Upper lobe of left lung (tissue), 4 donors: Measurements from ENCODE around the gene TOGARAM1.

ENCODE experiments used
- POLR2A ChIP-seq, 4 donors: fragments of 450-650 bp; IDR thresholded peaks; one replicate each; pipeline ENCODE4 v1.5.1; 2016 to 2017; ENCODE audit warnings: antibody characterized with exemption in 4 of 4, mild to moderate bottlenecking in 2 of 4
- POLR2AphosphoS5 ChIP-seq, 2 donors: sonication (generic); formaldehyde crosslinking; IDR thresholded peaks; one replicate each; pipeline ENCODE4 v1.5.1; 2017; ENCODE audit warnings: antibody characterized with exemption in 2 of 2
- TF ChIP-seq, protein P1 (sequence below), 6 experiments: fragments of 450-650 bp in 4 of 6; fragments of 200-600 bp in 2 of 6; sonication (generic) in 2 of 6; IDR thresholded peaks; one replicate each; pipeline ENCODE4 v1.5.1; 2016 to 2019; ENCODE audit warnings: antibody characterized with exemption in 6 of 6

DNA sequence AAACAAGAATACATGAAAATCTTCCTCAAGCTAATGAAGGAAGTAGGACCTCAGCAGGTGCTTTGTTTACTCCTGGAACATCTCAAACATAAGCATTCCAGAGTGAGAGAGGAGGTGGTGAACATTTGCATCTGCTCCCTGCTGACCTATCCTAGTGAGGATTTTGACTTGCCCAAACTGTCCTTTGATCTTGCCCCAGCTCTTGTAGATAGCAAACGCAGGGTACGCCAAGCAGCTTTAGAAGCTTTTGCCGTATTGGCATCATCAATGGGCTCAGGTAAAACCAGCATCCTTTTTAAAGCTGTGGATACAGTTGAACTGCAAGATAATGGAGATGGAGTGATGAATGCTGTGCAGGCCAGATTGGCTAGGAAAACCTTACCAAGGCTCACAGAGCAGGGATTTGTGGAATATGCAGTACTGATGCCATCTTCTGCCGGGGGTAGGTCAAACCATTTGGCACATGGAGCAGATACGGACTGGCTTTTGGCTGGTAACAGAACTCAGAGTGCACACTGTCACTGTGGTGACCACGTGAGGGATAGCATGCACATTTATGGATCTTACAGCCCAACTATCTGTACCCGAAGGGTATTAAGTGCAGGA, 1.9 kb downstream of the TOGARAM1 start:
- TF ChIP-seq, protein P1, sequence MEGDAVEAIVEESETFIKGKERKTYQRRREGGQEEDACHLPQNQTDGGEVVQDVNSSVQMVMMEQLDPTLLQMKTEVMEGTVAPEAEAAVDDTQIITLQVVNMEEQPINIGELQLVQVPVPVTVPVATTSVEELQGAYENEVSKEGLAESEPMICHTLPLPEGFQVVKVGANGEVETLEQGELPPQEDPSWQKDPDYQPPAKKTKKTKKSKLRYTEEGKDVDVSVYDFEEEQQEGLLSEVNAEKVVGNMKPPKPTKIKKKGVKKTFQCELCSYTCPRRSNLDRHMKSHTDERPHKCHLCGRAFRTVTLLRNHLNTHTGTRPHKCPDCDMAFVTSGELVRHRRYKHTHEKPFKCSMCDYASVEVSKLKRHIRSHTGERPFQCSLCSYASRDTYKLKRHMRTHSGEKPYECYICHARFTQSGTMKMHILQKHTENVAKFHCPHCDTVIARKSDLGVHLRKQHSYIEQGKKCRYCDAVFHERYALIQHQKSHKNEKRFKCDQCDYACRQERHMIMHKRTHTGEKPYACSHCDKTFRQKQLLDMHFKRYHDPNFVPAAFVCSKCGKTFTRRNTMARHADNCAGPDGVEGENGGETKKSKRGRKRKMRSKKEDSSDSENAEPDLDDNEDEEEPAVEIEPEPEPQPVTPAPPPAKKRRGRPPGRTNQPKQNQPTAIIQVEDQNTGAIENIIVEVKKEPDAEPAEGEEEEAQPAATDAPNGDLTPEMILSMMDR (IDR thresholded peaks at IDR 0.05) = no peak
- no peak for TF ChIP-seq POLR2A (IDR thresholded peaks at IDR 0.05)
- no peak for TF ChIP-seq POLR2AphosphoS5 (IDR thresholded peaks at IDR 0.05)
